RCC 7860 (cell line): ENCODE results near the gene PAPPA.

Source experiments
- DNase-seq: peaks from one replicate; pipeline ENCODE4 v3.0.0-alpha.2; 2015; ENCODE audit warnings: low spot score
- FAIRE-seq: peaks from 2 replicates; lab custom pipeline; 2012; peaks lifted over from hg19 to GRCh38; lab: Jason Lieb, UNC

The PAPPA gene

GRCh38 chr9:116335392-116335791 is 181.8 kb downstream of the PAPPA start:
- FAIRE-seq, result no peak

DNA sequence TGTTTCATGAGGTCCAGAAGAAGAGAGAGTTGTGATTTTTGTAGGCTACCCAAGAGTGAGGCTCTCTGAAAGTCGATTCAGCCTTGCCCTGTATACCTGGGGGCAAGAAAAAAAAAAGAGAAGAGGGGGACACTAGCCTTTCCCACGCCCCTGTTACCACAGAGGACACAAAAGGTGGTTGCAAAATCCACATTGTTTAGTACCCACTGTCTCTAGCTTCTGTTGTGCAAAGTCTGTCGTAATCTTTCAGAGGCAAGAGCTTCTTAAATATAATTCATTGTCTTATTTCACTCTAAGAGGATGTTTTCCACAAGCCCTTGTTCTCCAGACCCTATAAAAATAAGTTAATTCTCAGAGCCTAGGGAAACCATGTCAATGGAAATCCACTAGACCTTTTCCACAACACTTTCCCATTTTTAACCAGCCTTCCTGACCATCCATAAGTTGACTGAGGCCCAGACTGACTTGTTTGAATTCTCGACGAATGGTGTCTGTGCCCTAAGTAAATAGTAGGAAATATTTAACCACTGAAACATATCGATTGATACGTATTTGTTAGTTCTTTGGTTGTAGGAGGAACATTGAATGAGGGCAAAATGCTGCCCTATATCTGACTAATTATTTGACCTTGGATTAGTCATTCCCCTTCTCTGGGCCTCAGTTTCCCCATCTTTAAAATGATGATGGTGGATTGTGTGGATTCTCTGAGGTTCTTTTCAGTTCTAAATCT is 182.7 kb downstream of the PAPPA start:
- FAIRE-seq, result no peak
- no peak for DNase-seq

More at GRCh38 chr9:116335392-116335791, 181.8 kb downstream of the PAPPA start:
- DNase-seq, result no peak

DNA sequence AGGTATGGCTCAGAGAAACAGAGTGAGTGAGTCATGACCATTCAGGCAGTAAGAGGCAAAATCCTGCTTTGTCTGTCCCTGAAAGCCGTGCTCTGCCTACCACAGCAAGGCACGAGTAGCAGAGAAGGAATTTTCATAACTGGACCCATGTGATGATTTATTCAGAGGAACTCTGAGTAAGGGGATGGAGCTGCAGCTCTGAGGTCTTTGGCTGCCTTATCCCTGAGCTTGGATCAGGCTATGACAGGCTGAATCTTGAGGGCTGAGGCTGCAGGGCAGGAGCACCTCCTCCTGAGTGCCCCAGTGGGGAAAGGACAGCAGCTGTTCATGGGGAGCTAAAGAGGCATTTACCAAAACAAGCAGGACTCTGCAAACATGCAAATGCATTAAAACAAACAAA is 183.4 kb downstream of the PAPPA start:
- peak; percentile 94 for FAIRE-seq
- DNase-seq, result peak; percentile 89

DNA sequence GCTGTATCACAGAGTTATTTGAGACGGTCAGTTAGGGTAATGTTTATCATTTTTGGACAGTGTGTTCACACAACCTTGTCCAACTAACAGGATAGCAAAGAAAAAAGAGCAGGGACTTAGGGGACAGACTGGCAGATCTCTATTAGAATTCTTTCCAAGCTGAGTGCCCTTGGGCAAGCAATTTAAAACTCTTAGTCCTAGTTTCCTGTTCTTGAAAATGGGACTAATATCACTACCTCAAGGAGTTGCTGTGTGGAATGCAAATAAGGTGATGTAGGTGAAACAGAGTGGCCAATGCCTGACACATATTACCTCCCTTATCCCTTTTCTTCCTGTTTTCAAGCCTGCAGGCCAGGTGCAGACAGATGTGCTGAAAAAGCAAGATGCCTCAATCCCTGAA is 186.7 kb downstream of the PAPPA start:
- DNase-seq (no peak), FAIRE-seq (no peak)

DNA sequence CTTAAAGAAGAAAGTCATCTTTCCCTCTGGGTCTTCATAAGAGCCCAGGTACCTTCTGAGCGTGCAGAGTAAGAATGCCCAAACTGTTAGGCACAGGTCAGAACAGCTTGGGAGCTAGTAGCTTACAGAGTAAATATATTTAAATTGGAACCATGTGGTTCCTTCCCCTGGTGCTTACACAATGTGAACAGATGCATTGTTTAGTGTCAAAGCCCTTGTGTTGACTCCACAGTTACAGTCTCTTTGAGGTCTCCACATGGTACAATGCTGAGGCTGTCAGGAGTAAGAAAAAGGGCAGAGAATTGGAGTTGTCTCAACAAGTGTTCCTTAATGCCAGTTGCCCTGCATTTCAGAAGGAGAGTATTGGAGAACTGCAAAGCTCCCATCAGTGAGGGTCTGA is 188.5 kb downstream of the PAPPA start:
- DNase-seq, result no peak
- no peak for FAIRE-seq

- no peak for FAIRE-seq
- peak; percentile 24 for DNase-seq
Measured at GRCh38 chr9:116342941-116343340, 189.3 kb downstream of the PAPPA start.

- DNase-seq (no peak), FAIRE-seq (no peak)
Measured at GRCh38 chr9:116344416-116344815, 190.8 kb downstream of the PAPPA start.

DNA sequence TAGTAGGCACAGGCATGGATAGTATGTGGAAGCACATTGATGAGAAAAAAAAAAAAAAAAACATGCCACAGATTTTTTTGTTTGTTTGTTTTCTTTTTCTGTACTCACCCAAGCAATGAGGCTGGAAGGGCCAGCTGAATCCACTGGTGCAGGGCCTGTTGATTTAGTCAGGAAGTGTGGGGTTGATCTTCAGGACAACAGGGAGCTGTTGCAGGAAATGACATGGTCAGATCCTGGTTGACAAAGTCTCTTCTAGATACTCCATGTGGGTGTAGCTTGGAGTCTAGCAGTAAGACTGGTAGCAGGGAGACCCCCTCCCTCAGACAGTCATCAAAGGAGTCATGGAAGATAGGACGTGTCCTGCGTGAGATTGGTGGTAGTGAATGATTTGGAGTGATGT is 191.8 kb downstream of the PAPPA start:
- FAIRE-seq (no peak), DNase-seq (no peak)

DNA sequence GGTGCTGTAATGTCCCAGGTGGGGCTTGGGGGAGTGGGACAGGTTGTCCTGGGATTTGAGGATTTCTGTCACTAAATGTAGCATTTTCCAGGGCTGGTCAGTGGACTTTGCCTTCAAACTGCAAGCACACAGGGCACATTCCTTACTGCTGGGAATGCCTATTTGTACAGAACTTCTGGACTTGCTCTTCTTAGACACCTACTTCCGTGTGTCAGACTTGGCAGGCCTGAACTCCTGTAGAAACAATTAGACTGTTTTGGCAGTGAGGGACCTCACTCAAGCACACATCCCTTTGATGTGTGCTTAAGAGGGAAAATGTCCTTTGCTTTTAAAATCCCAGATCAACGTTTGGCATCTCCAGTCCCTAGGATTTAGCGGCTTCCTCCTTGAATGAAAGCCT is 192.2 kb downstream of the PAPPA start:
- FAIRE-seq, result no peak
- no peak for DNase-seq

DNA sequence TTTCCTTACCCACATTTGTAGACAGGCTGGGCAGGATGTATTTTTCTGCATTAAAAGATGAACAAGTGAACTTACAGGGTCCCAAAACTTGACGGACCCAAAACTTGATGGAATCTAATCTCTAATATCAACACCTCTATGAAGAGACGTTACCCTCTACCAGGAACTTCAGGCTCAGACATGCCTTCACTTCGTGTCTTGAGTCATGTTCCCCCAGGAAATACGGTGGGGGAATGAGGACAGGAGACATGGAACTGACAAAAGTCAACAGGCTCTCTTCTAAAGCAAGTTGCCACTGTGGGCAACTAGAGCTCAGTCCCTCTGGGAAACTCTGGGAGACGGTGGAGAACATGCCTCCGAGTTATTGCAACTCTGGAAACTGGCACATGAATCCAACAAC is 196.1 kb downstream of the PAPPA start:
- no peak for FAIRE-seq

DNA sequence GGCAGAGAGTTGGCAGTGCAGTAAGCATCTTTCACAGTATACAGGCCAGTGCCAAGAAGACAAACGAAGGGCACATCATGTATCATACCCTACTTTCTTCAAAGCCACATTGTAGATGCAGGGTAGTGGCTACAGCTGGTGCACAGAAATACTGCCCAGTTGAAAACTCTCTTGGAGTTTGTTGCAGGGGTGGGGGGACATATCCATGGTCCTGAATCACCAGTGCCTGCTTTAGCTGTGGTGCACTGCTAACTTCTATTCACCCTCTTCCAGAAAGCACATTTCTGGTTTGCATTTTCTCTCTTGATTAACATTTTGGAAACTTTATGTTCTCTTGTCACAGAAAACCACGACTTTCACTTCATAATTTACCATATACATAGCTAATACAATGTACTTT is 196.6 kb downstream of the PAPPA start:
- no peak for FAIRE-seq

More for the DNA sequence above, 196.1 kb downstream of the PAPPA start:
- DNase-seq, result no peak

DNA sequence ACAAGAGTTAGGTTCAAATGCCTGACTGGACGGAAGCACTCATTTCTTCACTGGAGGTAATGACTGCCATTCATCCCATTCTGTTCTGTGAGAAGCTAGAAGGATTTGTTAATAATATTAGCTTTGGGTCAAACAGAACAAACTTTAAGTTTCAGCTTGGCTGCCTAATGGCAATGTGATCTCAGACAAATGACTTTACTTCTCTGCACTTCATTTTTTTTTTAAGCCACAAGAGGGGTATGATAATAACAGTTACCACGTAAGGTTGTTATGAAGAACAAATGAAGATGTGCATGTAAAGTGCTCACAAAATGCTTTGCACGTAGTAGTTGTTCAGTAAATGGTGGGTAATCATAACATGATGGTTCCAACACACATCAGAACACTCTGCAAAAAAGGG is 199.4 kb downstream of the PAPPA start:
- no peak for FAIRE-seq

More for the DNA sequence above, 196.6 kb downstream of the PAPPA start:
- DNase-seq, result no peak

DNA sequence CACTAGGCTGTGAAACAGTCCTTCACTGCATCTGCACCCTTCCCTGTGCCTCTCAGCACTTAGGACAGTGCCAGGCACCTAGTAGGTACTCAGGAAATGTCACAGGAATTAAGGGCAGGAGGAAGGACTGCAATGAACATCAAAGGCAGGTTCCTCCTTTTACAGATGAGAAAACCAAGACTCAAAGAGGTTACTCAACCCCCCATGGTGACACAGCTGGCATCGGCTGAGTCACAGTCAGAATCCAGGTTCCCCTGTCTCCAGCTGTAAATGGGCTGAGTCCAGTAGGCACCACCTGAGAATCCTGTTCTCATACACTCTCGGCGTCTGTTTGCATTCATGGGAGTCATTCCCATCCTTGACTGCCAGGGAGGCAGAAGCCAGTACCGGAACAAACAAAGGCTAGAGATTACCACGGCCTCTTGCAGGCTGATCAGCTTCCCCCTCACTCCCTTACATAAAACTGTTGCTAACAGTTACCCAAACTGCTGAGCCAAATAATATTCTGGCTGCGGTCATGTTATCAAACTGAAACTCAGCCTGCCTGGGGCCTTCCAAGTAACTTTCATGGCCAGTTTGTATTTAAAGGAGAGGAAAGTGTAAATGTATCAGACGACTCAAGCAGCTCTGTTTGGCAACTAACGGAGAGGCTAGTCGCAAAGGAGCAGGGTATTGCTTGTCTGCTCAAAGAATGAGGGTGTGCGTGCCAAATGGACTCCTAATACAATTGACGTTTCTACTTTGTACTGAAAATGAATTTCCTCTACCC is 201.7 kb downstream of the PAPPA start:
- DNase-seq (no peak), FAIRE-seq (no peak)

More for the DNA sequence above, 199.4 kb downstream of the PAPPA start:
- no peak for DNase-seq

DNA sequence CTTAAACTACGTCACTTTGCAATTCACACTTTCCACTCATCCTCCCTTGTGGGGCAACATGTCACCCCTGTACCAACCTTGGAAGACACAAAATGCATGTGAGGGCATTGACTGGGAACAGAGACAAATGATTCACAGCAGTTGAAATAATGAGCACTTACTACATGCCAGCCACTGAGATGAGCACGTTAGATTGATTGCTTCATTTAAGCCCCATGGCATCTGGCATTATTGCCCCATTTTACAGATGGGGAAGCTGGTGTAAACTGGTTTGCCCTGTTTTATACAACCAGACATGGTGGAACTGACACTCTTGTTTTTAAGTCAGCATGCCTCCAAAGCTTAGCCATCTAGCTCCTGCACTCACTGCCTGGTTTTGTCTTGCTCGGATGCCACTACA is 204.7 kb downstream of the PAPPA start:
- DNase-seq (no peak), FAIRE-seq (no peak)

GRCh38 chr9:116360016-116360415 is 206.4 kb downstream of the PAPPA start:
- DNase-seq, result no peak
- no peak for FAIRE-seq

GRCh38 chr9:116360989-116361388 is 207.4 kb downstream of the PAPPA start:
- no peak for DNase-seq
- FAIRE-seq, result no peak

DNA sequence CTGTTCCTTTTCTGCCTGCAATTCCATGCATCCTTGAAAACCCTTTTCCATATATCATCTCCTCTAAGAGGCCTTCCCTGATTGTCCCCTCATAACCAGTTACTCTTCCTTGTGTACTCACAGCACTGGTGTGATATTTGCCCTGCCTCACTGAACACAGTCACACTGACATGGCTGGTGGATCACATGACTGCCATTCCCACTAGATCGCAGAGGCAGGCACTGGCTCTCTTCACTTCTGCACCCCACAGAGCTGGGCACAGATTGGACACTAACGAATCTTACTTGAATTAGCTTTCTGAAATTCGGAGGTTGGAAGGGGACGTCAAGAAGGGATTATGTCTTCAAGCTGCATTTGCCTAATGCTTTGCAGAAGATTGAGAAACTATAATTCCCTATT is 208.0 kb downstream of the PAPPA start:
- no peak for FAIRE-seq

GRCh38 chr9:116362493-116362892 is 208.9 kb downstream of the PAPPA start:
- FAIRE-seq (no peak), DNase-seq (no peak)

More for the DNA sequence above, 208.0 kb downstream of the PAPPA start:
- no peak for DNase-seq

- peak; percentile 73 for DNase-seq
- peak; percentile 72 for FAIRE-seq
Measured at GRCh38 chr9:116365056-116365471, 211.5 kb downstream of the PAPPA start.

GRCh38 chr9:116366241-116366640 is 212.7 kb downstream of the PAPPA start:
- DNase-seq (peak; percentile 14), FAIRE-seq (no peak)

- FAIRE-seq (no peak), DNase-seq (no peak)
Measured at GRCh38 chr9:116368680-116369079, 215.1 kb downstream of the PAPPA start.

DNA sequence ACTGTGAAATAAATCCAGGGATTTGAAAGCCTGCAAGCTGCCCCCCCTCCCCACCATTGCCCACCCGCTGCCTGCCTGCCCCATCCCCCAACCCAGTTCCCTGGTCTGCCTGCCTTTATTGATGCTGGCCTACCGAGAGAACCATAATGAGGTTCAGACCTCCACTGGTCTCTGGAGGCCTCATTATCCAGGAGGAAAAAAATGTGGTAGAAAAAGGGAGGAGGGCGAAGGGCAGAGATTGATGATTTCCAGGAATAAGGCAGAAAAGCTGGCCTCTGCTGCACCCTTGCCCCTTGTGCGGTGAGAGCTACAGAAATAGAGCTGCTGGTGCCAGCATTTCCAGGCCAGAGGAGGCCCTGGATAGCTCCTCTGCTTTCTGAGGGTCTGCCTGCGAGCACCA is 216.1 kb downstream of the PAPPA start:
- no peak for FAIRE-seq
- no peak for DNase-seq
